Suprapubic skin (tissue), 4 donors: Measurements from ENCODE around the gene DPEP2.

ENCODE experiments used
- CTCF ChIP-seq, 2 donors: fragments of 200-600 bp in 1 of 2; fragments of 450-650 bp in 1 of 2; sonication (generic) in 1 of 2; IDR thresholded peaks; one replicate each; pipeline ENCODE4 v1.5.1; 2016 to 2019; ENCODE audit warnings: antibody characterized with exemption in 2 of 2, mild to moderate bottlenecking in 1 of 2, moderate library complexity in 1 of 2
- EP300 ChIP-seq: sonication (generic); formaldehyde crosslinking; IDR thresholded peaks from one replicate; pipeline ENCODE4 v1.6.1; 2017; ENCODE audit warnings: antibody characterized with exemption
- POLR2A ChIP-seq, 2 donors: fragments of 450-650 bp; IDR thresholded peaks; one replicate each; pipeline ENCODE4 v1.6.1; 2017; ENCODE audit warnings: antibody characterized with exemption in 2 of 2, mild to moderate bottlenecking in 2 of 2, moderate library complexity in 2 of 2
- POLR2AphosphoS5 ChIP-seq, 3 donors: sonication (generic); formaldehyde crosslinking; IDR thresholded peaks; one replicate each; pipeline ENCODE4 v1.6.1; 2017; ENCODE audit warnings: antibody characterized with exemption in 3 of 3

- TF ChIP-seq POLR2A (IDR thresholded peaks at IDR 0.05) (no peak), CTCF (IDR thresholded peaks at IDR 0.05) (no peak), POLR2AphosphoS5 (IDR thresholded peaks at IDR 0.05) (no peak), EP300 (no peak)
These were observed 52.2 kb downstream of the DPEP2 start for GRCh38 chr16:67946966-67947558.
